GM21515 (cell line): ENCODE results near the gene PLA2G4E.

Experiments used
- ATAC-seq: cut with Tn5 transposase; IDR thresholded peaks from one replicate; pipeline ENCODE4 v1.9.1; 2021; ENCODE audit not compliant: unreplicated experiment

Gene PLA2G4E

GRCh38 chr15:41957021-41957897 is 63.6 kb downstream of the PLA2G4E start:
- no peak for ATAC-seq

DNA sequence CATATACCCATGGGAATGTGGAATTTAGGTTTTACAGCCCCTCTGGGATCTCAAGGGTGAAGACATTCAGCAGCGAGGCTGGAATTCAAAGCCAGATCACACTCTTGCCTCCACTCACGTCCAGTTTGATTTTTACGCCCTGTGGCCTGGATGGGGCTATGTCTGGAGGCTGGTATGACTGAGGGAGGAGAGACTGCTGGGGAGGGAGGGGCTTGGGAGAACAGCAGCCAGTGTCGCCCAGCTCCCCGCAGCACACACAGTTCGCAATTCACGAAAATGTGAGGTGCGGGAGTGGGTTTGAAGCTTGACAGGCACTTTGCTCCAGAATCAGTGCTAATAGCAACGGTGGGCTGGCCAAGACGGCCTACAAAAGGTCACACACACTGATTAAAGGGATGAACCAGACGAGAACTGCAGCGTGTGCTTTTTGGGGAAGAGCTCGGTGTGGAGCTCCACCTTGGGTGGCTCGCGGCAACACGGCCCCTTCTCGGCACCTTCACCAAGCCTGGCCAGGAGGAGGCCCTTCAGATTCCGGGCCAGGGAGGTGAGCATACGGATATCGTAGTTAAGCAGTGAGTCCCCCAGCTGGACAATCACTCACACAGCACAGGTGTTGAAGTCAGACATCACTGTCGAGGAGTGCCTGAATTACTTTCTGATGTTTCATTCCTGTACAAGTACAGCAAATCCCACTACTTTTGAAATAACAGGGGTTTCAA is 64.9 kb downstream of the PLA2G4E start:
- ATAC-seq, result no peak

- ATAC-seq, result no peak
Observed at GRCh38 chr15:41955100-41955499, 65.7 kb downstream of the PLA2G4E start.

GRCh38 chr15:41954036-41954435 is 66.8 kb downstream of the PLA2G4E start:
- ATAC-seq, result no peak

- ATAC-seq, result no peak
Observed at GRCh38 chr15:41952013-41952563, 68.8 kb downstream of the PLA2G4E start.

- no peak for ATAC-seq
Observed at GRCh38 chr15:41951571-41951970, 69.3 kb downstream of the PLA2G4E start.

GRCh38 chr15:41950489-41950888 is 70.4 kb downstream of the PLA2G4E start:
- no peak for ATAC-seq

- ATAC-seq, result no peak
Observed at GRCh38 chr15:41950127-41950483, 70.7 kb downstream of the PLA2G4E start.

GRCh38 chr15:41949401-41950126 is 71.3 kb downstream of the PLA2G4E start:
- ATAC-seq, result no peak

- ATAC-seq, result no peak
Observed at GRCh38 chr15:41948490-41948889, 72.4 kb downstream of the PLA2G4E start.

- ATAC-seq, result no peak
Observed at GRCh38 chr15:41946970-41947369, 73.9 kb downstream of the PLA2G4E start.

DNA sequence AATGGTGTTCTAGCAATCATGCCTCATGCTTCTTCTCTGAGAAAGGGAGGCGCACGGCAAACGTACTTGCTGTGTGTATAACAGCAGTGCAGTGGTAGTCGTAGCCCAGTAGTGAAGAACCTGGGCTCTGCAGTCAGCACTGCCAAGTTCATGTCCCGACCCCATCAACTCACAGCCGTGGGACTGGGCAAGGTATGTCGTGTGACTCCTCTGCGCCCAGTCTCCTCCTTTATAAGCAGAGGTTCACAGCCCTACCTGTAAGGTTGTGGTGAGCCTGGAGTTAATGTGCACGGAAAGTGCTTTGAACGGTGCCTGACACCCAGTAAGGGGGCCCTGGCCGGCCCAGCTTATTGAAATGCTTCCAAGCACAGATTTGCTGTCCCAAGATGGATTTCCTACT is 75.1 kb downstream of the PLA2G4E start:
- no peak for ATAC-seq

- no peak for ATAC-seq
Observed at GRCh38 chr15:41945221-41945620, 75.6 kb downstream of the PLA2G4E start.

DNA sequence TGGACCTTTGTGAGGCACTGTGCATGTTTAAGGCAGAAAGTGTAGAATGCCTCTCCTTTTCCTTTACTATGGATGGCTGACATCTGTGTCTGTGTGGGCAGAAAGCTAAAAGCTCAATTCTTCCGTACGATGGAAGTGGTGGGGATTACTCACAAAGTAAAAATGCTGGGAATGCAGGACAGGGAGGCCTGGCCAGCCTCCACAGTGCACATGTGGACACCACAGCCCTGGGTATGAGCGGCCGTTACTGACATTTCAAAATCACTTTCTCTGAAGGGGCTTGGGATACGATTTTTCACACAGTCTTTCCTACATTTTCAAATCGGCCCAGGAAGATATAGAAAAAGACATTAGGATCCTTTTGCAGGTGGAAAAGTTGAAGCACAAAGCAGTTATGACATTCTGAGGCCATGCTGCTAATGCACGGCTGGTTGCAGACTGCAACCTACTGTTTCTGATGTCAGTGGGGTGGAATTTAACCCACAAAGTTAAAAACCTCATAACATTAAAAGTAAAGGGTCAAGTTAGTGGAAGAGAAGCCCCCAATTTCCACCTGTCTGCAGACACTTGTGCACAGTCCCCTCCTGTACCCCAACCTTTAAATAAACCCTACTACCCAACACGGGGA is 76.4 kb downstream of the PLA2G4E start:
- no peak for ATAC-seq

GRCh38 chr15:41943543-41944312 is 77.1 kb downstream of the PLA2G4E start:
- ATAC-seq, result no peak

DNA sequence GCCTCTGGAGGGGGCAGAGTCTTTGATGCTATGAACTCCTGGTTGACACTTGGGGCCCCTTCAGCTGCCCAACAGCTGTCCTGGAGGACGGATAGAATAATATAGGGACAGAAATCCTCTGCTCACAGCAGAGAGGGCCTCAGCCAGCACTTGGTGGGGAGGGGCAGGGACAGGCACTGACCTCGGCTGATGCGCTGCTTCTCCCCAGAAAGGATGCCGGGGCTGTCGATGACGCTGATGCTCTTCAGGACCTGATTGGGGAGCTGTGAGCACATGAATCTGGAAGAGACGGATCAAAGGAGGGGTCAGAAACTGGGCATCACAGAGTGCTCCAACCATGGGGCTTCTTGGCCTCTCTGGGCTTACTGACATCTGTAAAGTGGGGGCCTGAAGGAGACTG is 78.0 kb downstream of the PLA2G4E start:
- no peak for ATAC-seq

DNA sequence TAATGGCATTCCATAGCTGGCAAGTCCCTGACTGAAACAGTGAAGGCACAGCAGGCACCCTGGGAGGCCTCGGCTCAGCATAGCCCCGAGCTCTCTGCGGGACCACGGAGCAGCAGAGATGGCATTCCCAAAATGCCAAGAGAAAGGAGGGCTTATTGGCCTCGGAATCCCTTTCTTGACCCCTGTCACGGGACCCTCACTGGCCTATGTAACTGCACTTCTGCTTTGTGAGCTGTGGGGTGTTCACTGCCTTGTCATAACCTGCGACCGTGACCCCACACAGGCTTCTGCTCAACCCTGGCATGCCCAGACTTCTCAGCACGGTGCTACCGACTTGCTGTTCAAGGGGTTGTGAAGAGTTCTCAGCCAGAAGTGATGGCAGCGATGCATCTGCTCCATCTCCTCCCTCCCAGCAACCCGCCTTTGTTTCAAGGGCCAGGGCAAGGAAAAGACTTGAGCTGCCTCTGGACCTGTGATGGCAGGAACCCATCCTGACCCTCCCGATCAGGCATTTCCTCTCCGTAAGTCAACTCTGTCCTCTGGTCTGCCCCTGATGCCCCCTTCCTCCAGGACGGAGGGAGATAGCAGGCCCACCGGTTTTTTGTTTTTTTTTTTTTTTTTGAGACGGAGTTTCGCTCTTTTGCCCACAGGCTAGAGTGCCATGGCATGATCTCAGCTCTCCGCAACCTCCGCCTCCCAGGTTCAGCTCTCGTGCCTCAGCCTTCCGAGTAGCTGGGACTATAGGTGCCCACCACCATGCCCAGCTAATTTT is 79.0 kb downstream of the PLA2G4E start:
- no peak for ATAC-seq

DNA sequence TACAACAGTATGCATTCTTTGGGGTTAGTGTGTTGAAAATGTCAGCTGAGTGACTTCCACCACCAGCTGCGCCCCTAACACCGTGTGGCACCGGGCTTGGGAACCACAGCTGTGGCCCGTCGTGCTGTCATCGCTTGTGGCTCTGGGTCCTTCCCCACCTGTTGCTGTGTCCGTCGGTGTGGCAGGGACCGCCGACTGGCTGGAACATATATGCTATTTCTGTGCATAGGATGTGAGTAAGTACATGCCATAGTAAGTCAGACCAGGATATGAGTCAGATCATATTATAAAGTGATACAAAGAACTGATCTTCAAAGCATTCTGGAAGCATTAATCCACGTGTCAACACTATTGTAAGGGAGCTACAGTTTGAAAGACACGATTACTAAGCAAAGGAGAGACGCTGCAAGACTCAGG is 80.4 kb downstream of the PLA2G4E start:
- no peak for ATAC-seq

GRCh38 chr15:41939986-41940385 is 80.9 kb downstream of the PLA2G4E start:
- no peak for ATAC-seq

GRCh38 chr15:41937568-41937923 is 83.3 kb downstream of the PLA2G4E start:
- no peak for ATAC-seq
